ACC112 (cell line): ENCODE data around the gene KSR2.

Experiments used
- H2AFZ ChIP-seq: fragments of 200-600 bp; sonication (generic); one replicate; pipeline ENCODE4 v1.6.0; 2017; ENCODE audit warnings: antibody characterized with exemption, low read length; ENCODE audit not compliant: unreplicated experiment
- H3K27ac ChIP-seq: fragments of 200-600 bp; sonication (generic); 2 replicates; pipeline ENCODE4 v1.5.1; 2014; ENCODE audit warnings: low read depth, mild to moderate bottlenecking, antibody characterized with exemption, low read length, moderate library complexity
- H3K27me3 ChIP-seq: fragments of 200-600 bp; sonication (generic); 2 replicates; pipeline ENCODE4 v1.6.1; 2014; ENCODE audit warnings: mild to moderate bottlenecking, antibody characterized with exemption, low read length, moderate library complexity, mixed read lengths; ENCODE audit not compliant: insufficient read depth
- H3K36me3 ChIP-seq: fragments of 200-600 bp; sonication (generic); 2 replicates; pipeline ENCODE4 v1.6.1; 2016; ENCODE audit warnings: mild to moderate bottlenecking, antibody characterized with exemption, low read length, moderate library complexity, mixed read lengths; ENCODE audit not compliant: insufficient read depth
- H3K4me1 ChIP-seq: fragments of 200-600 bp; sonication (generic); one replicate; pipeline ENCODE4 v1.6.1; 2016; ENCODE audit warnings: low read length, mixed read lengths; ENCODE audit not compliant: insufficient read depth, unreplicated experiment, control insufficient read depth
- H3K4me3 ChIP-seq: fragments of 200-600 bp; sonication (generic); 2 replicates; pipeline ENCODE4 v1.5.1; 2014; ENCODE audit warnings: mild to moderate bottlenecking, low read depth, low read length
- H3K79me2 ChIP-seq: fragments of 200-600 bp; sonication (generic); one replicate; pipeline ENCODE4 v1.6.0; 2016; ENCODE audit warnings: low read length; ENCODE audit not compliant: control insufficient read depth, unreplicated experiment, insufficient read depth

Gene KSR2

GRCh38 chr12:117914686-117915085, 54.1 kb downstream of the KSR2 start:
- Histone ChIP-seq H3K27ac (no peak overlapping the region), H3K4me1 (no peaks in the 10 kb centered on the region), H2AFZ (no peak overlapping the region), H3K79me2 (no peaks in the 10 kb centered on the region), H3K36me3 (no peaks in the 10 kb centered on the region), H3K4me3 (no peak overlapping the region), H3K27me3 (peaks cover 26% of the 10 kb centered on the region)

DNA sequence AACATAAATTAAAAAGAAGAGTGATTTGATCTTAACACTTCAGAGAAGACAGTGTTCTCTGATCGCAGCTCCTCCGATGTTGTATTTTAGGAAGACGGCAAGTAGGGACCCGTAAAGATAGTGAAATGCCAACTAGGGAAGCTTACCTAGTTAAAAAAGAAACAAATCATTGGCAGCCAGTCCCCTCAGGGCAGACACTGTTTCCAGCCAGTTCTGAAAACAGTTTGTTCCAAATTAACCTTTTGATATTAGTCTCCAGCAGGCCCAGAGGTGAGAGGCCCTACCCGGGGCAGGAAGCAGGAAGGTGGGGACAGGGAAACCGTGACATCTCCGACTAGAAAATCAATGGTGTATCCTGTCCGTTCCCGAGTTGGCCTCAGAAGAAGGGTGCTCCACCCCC, 56.0 kb downstream of the KSR2 start:
- Histone ChIP-seq H3K36me3 (no peaks in the 10 kb centered on the region), H3K79me2 (no peaks in the 10 kb centered on the region), H3K4me1 (no peaks in the 10 kb centered on the region), H2AFZ (no peak overlapping the region), H3K27ac (no peak overlapping the region), H3K27me3 (peaks cover 20% of the 10 kb centered on the region), H3K4me3 (no peak overlapping the region)

GRCh38 chr12:117908411-117908810, 60.4 kb downstream of the KSR2 start:
- H3K36me3 ChIP-seq: no peaks in the 10 kb centered on the region
- no peaks in the 10 kb centered on the region for H3K79me2 ChIP-seq
- H3K27ac ChIP-seq: no peak overlapping the region
- H2AFZ ChIP-seq: no peak overlapping the region
- H3K4me3 ChIP-seq: no peak overlapping the region
- peaks cover 19% of the 10 kb centered on the region for H3K27me3 ChIP-seq
- no peaks in the 10 kb centered on the region for H3K4me1 ChIP-seq

- Histone ChIP-seq H3K4me3 (no peak overlapping the region), H3K4me1 (no peaks in the 10 kb centered on the region), H2AFZ (no peak overlapping the region), H3K27ac (no peak overlapping the region), H3K27me3 (peaks cover 13% of the 10 kb centered on the region), H3K79me2 (no peaks in the 10 kb centered on the region), H3K36me3 (no peaks in the 10 kb centered on the region)
Measured at GRCh38 chr12:117907108-117907689, 61.6 kb downstream of the KSR2 start.

DNA sequence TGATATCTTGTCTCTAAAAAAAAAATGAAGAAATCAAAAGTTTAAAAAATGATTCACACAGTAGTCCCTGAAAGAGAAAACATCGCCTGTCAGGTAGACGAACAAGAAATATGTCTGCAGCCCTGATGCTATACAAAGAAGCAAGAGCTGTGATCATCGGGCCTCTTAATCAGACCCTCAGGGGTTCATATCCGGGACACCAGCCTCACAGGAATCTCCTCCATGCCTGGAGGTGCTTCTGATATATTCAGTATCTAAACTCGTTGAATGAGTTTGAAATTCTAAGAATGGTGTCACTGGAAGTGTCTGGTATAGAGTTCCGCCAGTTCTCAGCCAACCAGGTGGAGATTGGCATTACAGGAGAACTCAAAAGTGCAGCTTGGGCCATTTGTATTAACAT, 64.7 kb downstream of the KSR2 start:
- Histone ChIP-seq H3K4me3 (no peak overlapping the region), H2AFZ (no peak overlapping the region), H3K79me2 (no peaks in the 10 kb centered on the region), H3K4me1 (no peaks in the 10 kb centered on the region), H3K27ac (no peak overlapping the region), H3K36me3 (no peaks in the 10 kb centered on the region), H3K27me3 (peaks cover 10% of the 10 kb centered on the region; the same call in 1 of the 2 replicates)

DNA sequence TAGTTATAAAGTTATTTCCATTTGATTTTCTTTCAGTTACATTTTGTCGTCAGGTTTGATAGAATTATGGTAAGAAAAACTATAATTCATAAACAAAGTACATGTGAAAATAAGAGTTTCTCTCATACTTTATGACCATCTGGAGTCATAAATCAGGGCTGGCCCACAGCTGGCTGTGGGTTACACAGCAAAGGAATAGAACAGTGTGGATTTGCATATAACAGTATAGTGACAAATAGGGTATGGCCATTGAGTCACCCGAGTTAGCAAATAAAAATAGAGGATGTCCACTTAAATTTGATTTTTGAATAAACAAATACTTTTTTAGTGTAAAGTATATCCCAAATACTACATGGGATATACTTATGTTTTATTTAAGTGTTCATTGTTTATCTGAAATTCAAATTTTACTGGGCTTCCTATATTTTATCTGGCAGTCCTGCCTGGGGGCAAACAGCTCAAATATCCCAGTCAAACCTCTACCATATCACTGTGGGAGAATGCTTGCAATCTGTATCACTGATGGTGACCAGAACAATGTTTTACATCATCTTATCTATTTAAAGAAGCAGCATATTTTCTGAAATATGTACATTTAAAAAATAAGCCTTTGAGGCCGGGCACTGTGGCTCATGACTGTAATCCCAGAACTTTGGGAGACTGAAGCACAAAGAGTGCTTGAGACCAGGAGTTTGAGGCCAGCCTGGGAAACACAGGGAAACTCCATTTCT, 65.5 kb downstream of the KSR2 start:
- H3K4me3 ChIP-seq: no peak overlapping the region
- H3K79me2 ChIP-seq: no peaks in the 10 kb centered on the region
- H3K36me3 ChIP-seq: no peaks in the 10 kb centered on the region
- peaks cover 10% of the 10 kb centered on the region; the same call in 1 of the 2 replicates for H3K27me3 ChIP-seq
- no peaks in the 10 kb centered on the region for H3K4me1 ChIP-seq
- H3K27ac ChIP-seq: no peak overlapping the region
- no peak overlapping the region for H2AFZ ChIP-seq

DNA sequence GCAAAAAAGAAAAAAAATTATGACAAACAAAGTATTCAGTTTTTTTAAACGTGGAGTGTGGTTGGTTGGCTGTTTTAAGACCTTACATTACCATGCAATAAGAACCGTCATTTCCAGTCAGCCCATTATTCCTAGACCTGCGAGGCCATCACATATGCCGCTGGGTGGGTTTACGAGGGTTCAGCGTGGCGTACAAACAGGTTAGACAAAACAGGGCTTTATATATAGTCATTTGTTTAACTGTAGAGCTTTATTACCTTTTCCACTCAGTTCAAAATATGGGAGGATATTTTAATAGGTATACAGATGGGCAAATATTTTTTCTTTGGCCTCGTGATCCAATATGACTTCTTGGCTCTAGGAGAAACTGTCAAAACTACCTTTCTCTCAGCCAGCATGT, 67.2 kb downstream of the KSR2 start:
- H2AFZ ChIP-seq: no peak overlapping the region
- H3K79me2 ChIP-seq: no peaks in the 10 kb centered on the region
- no peak overlapping the region for H3K4me3 ChIP-seq
- H3K27me3 ChIP-seq: peaks cover 4% of the 10 kb centered on the region; the same call in 1 of the 2 replicates
- H3K36me3 ChIP-seq: no peaks in the 10 kb centered on the region
- no peaks in the 10 kb centered on the region for H3K4me1 ChIP-seq
- no peak overlapping the region for H3K27ac ChIP-seq

GRCh38 chr12:117900561-117900960, 68.2 kb downstream of the KSR2 start:
- H2AFZ ChIP-seq: no peak overlapping the region

GRCh38 chr12:117897372-117898161, 71.2 kb downstream of the KSR2 start:
- H3K4me3 ChIP-seq: no peak overlapping the region
- no peaks in the 10 kb centered on the region for H3K36me3 ChIP-seq
- H2AFZ ChIP-seq: no peak overlapping the region
- H3K4me1 ChIP-seq: no peaks in the 10 kb centered on the region
- no peaks in the 10 kb centered on the region for H3K79me2 ChIP-seq
- H3K27me3 ChIP-seq: no peaks in the 10 kb centered on the region
- no peak overlapping the region for H3K27ac ChIP-seq

More at GRCh38 chr12:117900561-117900960, 68.2 kb downstream of the KSR2 start:
- H3K79me2 ChIP-seq: no peaks in the 10 kb centered on the region
- H3K4me1 ChIP-seq: no peaks in the 10 kb centered on the region
- H3K36me3 ChIP-seq: no peaks in the 10 kb centered on the region
- peaks cover 4% of the 10 kb centered on the region; the same call in 1 of the 2 replicates for H3K27me3 ChIP-seq
- H3K27ac ChIP-seq: no peak overlapping the region
- no peak overlapping the region for H3K4me3 ChIP-seq

- Histone ChIP-seq H2AFZ (no peak overlapping the region), H3K4me3 (no peak overlapping the region), H3K27me3 (no peaks in the 10 kb centered on the region), H3K4me1 (no peaks in the 10 kb centered on the region), H3K36me3 (no peaks in the 10 kb centered on the region), H3K27ac (no peak overlapping the region), H3K79me2 (no peaks in the 10 kb centered on the region)
Measured at GRCh38 chr12:117896009-117896408, 72.8 kb downstream of the KSR2 start.
